Bladder microvascular endothelial cell (primary cell): ENCODE data around the gene UBC. TPM values are rescaled to one million over a fixed set of nuclear protein-coding genes. Genes with fewer than 3 reads are reported as not detected.

Experiments used
- total RNA-seq: library from RNA; depleted of rRNA; stranded (reverse); fragments of >200 nt; gene quantifications from 2 replicates; pipeline ENCODE4 v1.2.3, GENCODE V29; 2014

UBC gene
- total RNA-seq = 1,455 and 2,490 TPM in 2 replicates

GRCh38 chr12:124914392-124915238, at the start of gene UBC:
Gene UBC, minus strand, starts transcription at chr12:124914650. Its CDS starts 879 bp downstream, at chr12:124913771.

GRCh38 chr12:124863416-124864325, 50.8 kb downstream of the UBC start, which contains the start of gene SCARB1:
Gene SCARB1, minus strand, starts transcription at chr12:124863864. Its CDS starts 144 bp downstream, at chr12:124863720.

Other genes with a start within 250 kb of the UBC start
- gene SCARB1, start 50.8 kb downstream of the UBC start, total RNA-seq = 23.3 and 30.1 TPM in 2 replicates
- 10.7 and 20.3 TPM in 2 replicates for gene DHX37, start 74.5 kb upstream of the UBC start, total RNA-seq
- 2.9 and 6.3 TPM in 2 replicates for gene BRI3BP, start 79.0 kb upstream of the UBC start, total RNA-seq
- 23.3 and 23.6 TPM in 2 replicates for gene AACS, start 150.8 kb upstream of the UBC start, total RNA-seq